ENCODE measurements around the gene PAFAH1B2.

PAFAH1B2 gene

DNA sequence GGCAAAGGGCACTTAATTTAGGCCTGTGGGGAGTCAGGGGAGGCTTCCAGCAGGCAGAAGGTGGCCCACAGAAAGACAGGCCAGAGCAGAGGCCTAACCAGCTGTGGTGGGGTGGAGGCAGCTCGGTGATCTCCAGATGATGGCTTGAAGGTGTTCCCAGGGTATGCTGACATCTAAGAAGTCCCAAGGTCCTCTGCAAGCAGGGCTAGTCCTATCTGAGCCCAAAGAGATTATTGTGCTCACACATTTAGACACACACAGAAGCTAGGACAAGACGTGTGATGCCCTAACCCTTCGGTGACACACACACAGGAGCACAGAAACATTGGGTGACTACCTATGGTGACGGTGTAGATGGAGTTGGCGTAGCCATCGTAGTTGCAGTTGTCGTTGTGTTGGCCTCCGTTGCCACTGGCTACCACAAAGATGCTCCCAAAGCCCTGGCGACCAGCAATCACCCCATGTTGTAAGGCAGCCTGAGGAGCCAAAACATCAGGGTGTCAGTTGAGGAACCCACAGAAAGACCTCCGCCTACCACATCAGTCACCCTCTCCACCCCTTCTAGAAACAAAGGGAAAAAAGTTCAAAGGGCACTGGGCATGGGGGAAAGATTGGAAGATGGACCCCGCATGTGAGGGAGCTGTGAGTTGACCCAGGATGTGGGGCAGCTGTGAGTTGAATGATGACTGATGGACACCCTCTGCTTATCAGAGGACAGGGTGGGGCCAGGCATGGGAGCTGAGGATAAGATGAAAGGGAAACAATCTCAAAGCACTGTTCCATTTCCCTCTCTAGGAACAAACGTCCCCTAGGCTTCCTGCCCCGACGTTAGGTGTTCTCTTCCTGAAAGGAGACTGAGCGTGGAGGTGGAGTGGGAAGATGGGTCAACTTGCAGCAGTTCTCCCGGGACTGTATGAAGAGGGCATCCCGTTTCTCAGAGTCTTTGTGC lies 79.9 kb downstream of the PAFAH1B2 start:
- no peak for DNase-seq

DNA sequence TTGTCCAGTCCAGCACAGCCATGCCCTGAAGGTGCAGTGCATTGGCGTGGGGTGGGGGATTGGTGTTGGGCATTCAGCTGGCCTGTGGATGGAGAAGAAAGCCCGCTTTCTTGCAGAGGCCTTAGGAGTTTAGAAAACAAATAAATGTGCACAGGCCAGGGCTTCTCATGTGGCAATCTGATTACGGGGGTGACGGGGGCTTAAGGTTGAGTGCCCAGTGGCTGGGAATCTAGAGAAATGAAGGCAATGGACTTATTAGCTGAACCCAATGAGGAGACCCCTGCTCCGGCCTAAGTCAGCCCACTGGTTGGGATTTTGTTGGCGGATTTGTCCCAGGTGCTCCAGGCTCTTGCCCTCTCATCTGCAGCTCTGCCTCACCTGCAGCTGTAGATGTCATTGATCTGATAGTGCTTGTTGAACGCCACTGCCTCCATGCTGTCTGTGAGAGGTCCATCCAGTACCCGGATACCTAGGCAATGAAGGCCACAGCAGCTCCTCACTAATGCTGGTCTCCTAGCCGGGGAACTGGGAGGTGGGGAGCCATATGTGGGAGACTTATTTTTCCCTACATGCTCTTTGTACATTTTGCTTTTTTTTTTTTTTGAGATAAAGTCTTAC lies 81.6 kb downstream of the PAFAH1B2 start:
- DNase-seq = no peak
